ENCODE measurements around the gene MACROD1. TPM values are rescaled to one million over a fixed set of nuclear protein-coding genes. Genes with fewer than 3 reads are reported as not detected.
A peak's percentile ranks its signal among the peaks of the same experiment; 100 is the strongest.

Gene MACROD1
- total and polyA plus RNA-seq, 2 of the 13 experiments (the other 11 are each of a cell fraction or from before 2014, with no cell fraction given) = 23.1 to 34.5 TPM

- TF ChIP-seq PRDM4 (CRISPR knock-in tag; IDR thresholded peaks at IDR 0.05; ENCODE audit: borderline replicate concordance) (no peak), SMAD9 (CRISPR knock-in tag; IDR thresholded peaks at IDR 0.05) (peak; percentile 96; the same call in 1 of the 2 replicates), ZBTB7A (CRISPR knock-in tag; IDR thresholded peaks at IDR 0.05) (peak; percentile 75), ZNF326 (CRISPR knock-in tag; IDR thresholded peaks at IDR 0.05; ENCODE audit: borderline replicate concordance) (no peak), BCL6 (CRISPR knock-in tag; IDR thresholded peaks at IDR 0.05) (peak; percentile 52), ZBTB38 (CRISPR knock-in tag; IDR thresholded peaks at IDR 0.05) (peak; percentile 12), ZMAT5 (CRISPR knock-in tag; IDR thresholded peaks at IDR 0.05; ENCODE audit: borderline replicate concordance, low read depth) (no peak), ZNF615 (CRISPR knock-in tag; IDR thresholded peaks at IDR 0.05; ENCODE audit: borderline replicate concordance) (no peak), RBM22 (optimal IDR thresholded peaks at IDR 0.05; ENCODE audit: low read length) (no peak), TBL1XR1 (IDR thresholded peaks at IDR 0.05; ENCODE audit: borderline replicate concordance, low read length, partially characterized antibody) (no peak), ZNF451 (CRISPR knock-in tag; IDR thresholded peaks at IDR 0.05) (peak; percentile 83), ATF2 (CRISPR knock-in tag; IDR thresholded peaks at IDR 0.05) (peak; percentile 87; the same call in 1 of the 2 replicates), ZNF564 (CRISPR knock-in tag; IDR thresholded peaks at IDR 0.05) (no peak), NFRKB (IDR thresholded peaks at IDR 0.05) (no peak), GPN1 (CRISPR knock-in tag; IDR thresholded peaks at IDR 0.05; ENCODE audit: borderline replicate concordance) (no peak), ZNF280D (CRISPR knock-in tag; IDR thresholded peaks at IDR 0.05) (no peak)
- TF ChIP-seq, protein P1, sequence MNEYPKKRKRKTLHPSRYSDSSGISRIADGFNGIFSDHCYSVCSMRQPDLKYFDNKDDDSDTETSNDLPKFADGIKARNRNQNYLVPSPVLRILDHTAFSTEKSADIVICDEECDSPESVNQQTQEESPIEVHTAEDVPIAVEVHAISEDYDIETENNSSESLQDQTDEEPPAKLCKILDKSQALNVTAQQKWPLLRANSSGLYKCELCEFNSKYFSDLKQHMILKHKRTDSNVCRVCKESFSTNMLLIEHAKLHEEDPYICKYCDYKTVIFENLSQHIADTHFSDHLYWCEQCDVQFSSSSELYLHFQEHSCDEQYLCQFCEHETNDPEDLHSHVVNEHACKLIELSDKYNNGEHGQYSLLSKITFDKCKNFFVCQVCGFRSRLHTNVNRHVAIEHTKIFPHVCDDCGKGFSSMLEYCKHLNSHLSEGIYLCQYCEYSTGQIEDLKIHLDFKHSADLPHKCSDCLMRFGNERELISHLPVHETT (CRISPR knock-in tag; conservative IDR thresholded peaks at IDR 0.05) = 0 out of 2 replicates have a peak, but pooled peaks have one; percentile 62
- TF ChIP-seq, protein P2, sequence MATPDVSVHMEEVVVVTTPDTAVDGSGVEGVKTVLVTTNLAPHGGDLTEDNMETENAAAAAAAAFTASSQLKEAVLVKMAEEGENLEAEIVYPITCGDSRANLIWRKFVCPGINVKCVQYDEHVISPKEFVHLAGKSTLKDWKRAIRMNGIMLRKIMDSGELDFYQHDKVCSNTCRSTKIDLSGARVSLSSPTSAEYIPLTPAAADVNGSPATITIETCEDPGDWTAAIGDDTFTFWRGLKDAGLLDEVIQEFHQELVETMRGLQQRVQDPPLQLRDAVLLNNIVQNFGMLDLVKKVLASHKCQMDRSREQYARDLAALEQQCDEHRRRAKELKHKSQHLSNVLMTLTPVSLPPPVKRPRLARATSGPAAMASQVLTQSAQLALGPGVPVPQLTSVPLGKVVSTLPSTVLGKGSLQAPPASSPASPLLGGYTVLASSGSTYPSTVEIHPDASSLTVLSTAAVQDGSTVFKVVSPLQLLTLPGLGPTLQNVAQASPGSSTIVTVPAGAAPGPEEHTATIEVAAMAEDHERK (CRISPR knock-in tag; IDR thresholded peaks at IDR 0.05; ENCODE audit: low read depth) = no peak
Measured at GRCh38 chr11:63974259-63975143, 191.4 kb downstream of the MACROD1 start, which contains the start of gene COX8A (continued).

Data from HepG2 (cell line).